Activated effector memory CD4-positive, alpha-beta T cell treated with Interleukin-2 at 50 U/mL for 16 hours (primary cell): ENCODE data around the gene LRMDA.

ENCODE experiments used
- DNase-seq: peaks from one replicate; pipeline ENCODE4 v3.0.0-alpha.2; 2020

The LRMDA gene

GRCh38 chr10:75477680-75478079, 46.3 kb downstream of the LRMDA start:
- no peak for DNase-seq

- DNase-seq = no peak
Observed at GRCh38 chr10:75480374-75480773, 49.0 kb downstream of the LRMDA start.

GRCh38 chr10:75483188-75483587, 51.8 kb downstream of the LRMDA start:
- DNase-seq = no peak

- DNase-seq = no peak
Observed at GRCh38 chr10:75484717-75485116, 53.3 kb downstream of the LRMDA start.

- DNase-seq = no peak
Observed at GRCh38 chr10:75486591-75486990, 55.2 kb downstream of the LRMDA start.

GRCh38 chr10:75487087-75487754, 55.8 kb downstream of the LRMDA start:
- DNase-seq = no peak

- DNase-seq = no peak
Observed at GRCh38 chr10:75487755-75488125, 56.3 kb downstream of the LRMDA start.

- no peak for DNase-seq
Observed at GRCh38 chr10:75492173-75492925, 60.9 kb downstream of the LRMDA start.

- no peak for DNase-seq
Observed at GRCh38 chr10:75493464-75493863, 62.0 kb downstream of the LRMDA start.

GRCh38 chr10:75495434-75496190, 64.2 kb downstream of the LRMDA start:
- no peak for DNase-seq

GRCh38 chr10:75496191-75496567, 64.8 kb downstream of the LRMDA start:
- no peak for DNase-seq

GRCh38 chr10:75497997-75498883, 66.8 kb downstream of the LRMDA start:
- no peak for DNase-seq

GRCh38 chr10:75498884-75499350, 67.5 kb downstream of the LRMDA start:
- DNase-seq = no peak

GRCh38 chr10:75499556-75500160, 68.2 kb downstream of the LRMDA start:
- no peak for DNase-seq

- no peak for DNase-seq
Observed at GRCh38 chr10:75502389-75502788, 71.0 kb downstream of the LRMDA start.

GRCh38 chr10:75502838-75503237, 71.4 kb downstream of the LRMDA start:
- no peak for DNase-seq

- DNase-seq = no peak
Observed at GRCh38 chr10:75505293-75505692, 73.9 kb downstream of the LRMDA start.

- no peak for DNase-seq
Observed at GRCh38 chr10:75505840-75506506, 74.5 kb downstream of the LRMDA start.

- no peak for DNase-seq
Observed at GRCh38 chr10:75506930-75507329, 75.5 kb downstream of the LRMDA start.

GRCh38 chr10:75507469-75507868, 76.0 kb downstream of the LRMDA start:
- no peak for DNase-seq

GRCh38 chr10:75508239-75508813, 76.9 kb downstream of the LRMDA start:
- no peak for DNase-seq
